ENCODE results near the gene SET. TPM values are rescaled to one million over a fixed set of nuclear protein-coding genes. Genes with fewer than 3 reads are reported as not detected.

Gene SET
- polyA plus RNA-seq, 3 donors, result 503 to 755 (median 654) TPM

GRCh38 chr9:128721487-128722010 is 32.5 kb downstream of the SET start:
- DNase-seq (ENCODE audit: extremely low read depth in 1 of 11, low read depth in 9 of 11, low spot score in 4 of 11), result no peak

- no peak for DNase-seq (ENCODE audit: extremely low read depth in 1 of 11, low read depth in 9 of 11, low spot score in 4 of 11)
Measured at GRCh38 chr9:128722380-128723351, 33.6 kb downstream of the SET start.

- DNase-seq (ENCODE audit: extremely low read depth in 1 of 11, low read depth in 9 of 11, low spot score in 4 of 11), result no peak
Measured at GRCh38 chr9:128723352-128723865, 34.4 kb downstream of the SET start.

- DNase-seq (ENCODE audit: extremely low read depth in 1 of 11, low read depth in 9 of 11, low spot score in 4 of 11), result peak; percentile 70 to 93 (median 86)
Measured at GRCh38 chr9:128723866-128724743, 35.1 kb downstream of the SET start, which contains the start of gene ZDHHC12. Gene ZDHHC12 (minus strand): TSS chr9:128724127. CDS start chr9:128724093, 34 bp downstream.

- DNase-seq (ENCODE audit: extremely low read depth in 1 of 11, low read depth in 9 of 11, low spot score in 4 of 11), result no peak
Measured at GRCh38 chr9:128724744-128725211, 35.8 kb downstream of the SET start.

- DNase-seq (ENCODE audit: extremely low read depth in 1 of 11, low read depth in 9 of 11, low spot score in 4 of 11), result no peak
Measured at GRCh38 chr9:128727640-128728248, 38.7 kb downstream of the SET start.

GRCh38 chr9:128728298-128728697 is 39.3 kb downstream of the SET start:
- DNase-seq (ENCODE audit: extremely low read depth in 1 of 11, low read depth in 9 of 11, low spot score in 4 of 11), result no peak

- no peak for DNase-seq (ENCODE audit: extremely low read depth in 1 of 11, low read depth in 9 of 11, low spot score in 4 of 11)
Measured at GRCh38 chr9:128729302-128729701, 40.3 kb downstream of the SET start.

- no peak for DNase-seq (ENCODE audit: extremely low read depth in 1 of 11, low read depth in 9 of 11, low spot score in 4 of 11)
Measured at GRCh38 chr9:128729766-128730517, 40.9 kb downstream of the SET start.

- no peak for DNase-seq (ENCODE audit: extremely low read depth in 1 of 11, low read depth in 9 of 11, low spot score in 4 of 11)
Measured at GRCh38 chr9:128731093-128731492, 42.1 kb downstream of the SET start.

GRCh38 chr9:128731691-128732090 is 42.7 kb downstream of the SET start:
- DNase-seq (ENCODE audit: extremely low read depth in 1 of 11, low read depth in 9 of 11, low spot score in 4 of 11), result no peak

GRCh38 chr9:128732576-128732975 is 43.6 kb downstream of the SET start:
- DNase-seq (ENCODE audit: extremely low read depth in 1 of 11, low read depth in 9 of 11, low spot score in 4 of 11), result no peak

GRCh38 chr9:128733256-128733655 is 44.2 kb downstream of the SET start:
- DNase-seq (ENCODE audit: extremely low read depth in 1 of 11, low read depth in 9 of 11, low spot score in 4 of 11), result peak; percentile 54 to 82 (median 67)

- DNase-seq (ENCODE audit: extremely low read depth in 1 of 11, low read depth in 9 of 11, low spot score in 4 of 11), result no peak
Measured at GRCh38 chr9:128735373-128735772, 46.4 kb downstream of the SET start.

- DNase-seq (ENCODE audit: extremely low read depth in 1 of 11, low read depth in 9 of 11, low spot score in 4 of 11), result no peak
Measured at GRCh38 chr9:128742401-128742800, 53.4 kb downstream of the SET start.

GRCh38 chr9:128743421-128743820 is 54.4 kb downstream of the SET start:
- no peak for DNase-seq (ENCODE audit: extremely low read depth in 1 of 11, low read depth in 9 of 11, low spot score in 4 of 11)

Measured in renal cortex interstitium (tissue), 11 donors.